ENCODE measurements around the gene IQSEC1.

Gene IQSEC1

DNA sequence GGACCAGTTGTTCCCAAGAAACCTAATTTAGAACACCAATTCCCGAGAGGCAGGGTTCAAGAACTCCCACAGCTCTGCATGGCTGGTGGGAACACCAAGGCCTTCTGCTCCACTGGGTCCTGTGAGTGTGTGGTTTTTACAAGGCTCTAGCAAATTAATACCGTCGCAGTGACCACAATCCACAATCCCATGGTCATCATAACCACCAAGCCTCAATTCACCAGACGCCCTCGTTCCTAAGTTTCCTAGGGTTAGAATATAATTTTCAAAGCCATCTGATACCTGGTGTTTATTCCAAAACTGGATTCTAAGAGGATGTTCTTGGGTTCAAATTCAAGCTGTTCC lies 116.9 kb downstream of the IQSEC1 start:
- TF ChIP-seq, protein P1, sequence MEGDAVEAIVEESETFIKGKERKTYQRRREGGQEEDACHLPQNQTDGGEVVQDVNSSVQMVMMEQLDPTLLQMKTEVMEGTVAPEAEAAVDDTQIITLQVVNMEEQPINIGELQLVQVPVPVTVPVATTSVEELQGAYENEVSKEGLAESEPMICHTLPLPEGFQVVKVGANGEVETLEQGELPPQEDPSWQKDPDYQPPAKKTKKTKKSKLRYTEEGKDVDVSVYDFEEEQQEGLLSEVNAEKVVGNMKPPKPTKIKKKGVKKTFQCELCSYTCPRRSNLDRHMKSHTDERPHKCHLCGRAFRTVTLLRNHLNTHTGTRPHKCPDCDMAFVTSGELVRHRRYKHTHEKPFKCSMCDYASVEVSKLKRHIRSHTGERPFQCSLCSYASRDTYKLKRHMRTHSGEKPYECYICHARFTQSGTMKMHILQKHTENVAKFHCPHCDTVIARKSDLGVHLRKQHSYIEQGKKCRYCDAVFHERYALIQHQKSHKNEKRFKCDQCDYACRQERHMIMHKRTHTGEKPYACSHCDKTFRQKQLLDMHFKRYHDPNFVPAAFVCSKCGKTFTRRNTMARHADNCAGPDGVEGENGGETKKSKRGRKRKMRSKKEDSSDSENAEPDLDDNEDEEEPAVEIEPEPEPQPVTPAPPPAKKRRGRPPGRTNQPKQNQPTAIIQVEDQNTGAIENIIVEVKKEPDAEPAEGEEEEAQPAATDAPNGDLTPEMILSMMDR (conservative IDR thresholded peaks at IDR 0.05; ENCODE audit: control insufficient read depth, insufficient read depth, low read depth, low read length): no peak
- DNase-seq (ENCODE audit: low read depth): no peak
- no peak overlapping the region for H3K4me3 ChIP-seq (ENCODE audit: control insufficient read depth, low read depth, low read length)

DNA sequence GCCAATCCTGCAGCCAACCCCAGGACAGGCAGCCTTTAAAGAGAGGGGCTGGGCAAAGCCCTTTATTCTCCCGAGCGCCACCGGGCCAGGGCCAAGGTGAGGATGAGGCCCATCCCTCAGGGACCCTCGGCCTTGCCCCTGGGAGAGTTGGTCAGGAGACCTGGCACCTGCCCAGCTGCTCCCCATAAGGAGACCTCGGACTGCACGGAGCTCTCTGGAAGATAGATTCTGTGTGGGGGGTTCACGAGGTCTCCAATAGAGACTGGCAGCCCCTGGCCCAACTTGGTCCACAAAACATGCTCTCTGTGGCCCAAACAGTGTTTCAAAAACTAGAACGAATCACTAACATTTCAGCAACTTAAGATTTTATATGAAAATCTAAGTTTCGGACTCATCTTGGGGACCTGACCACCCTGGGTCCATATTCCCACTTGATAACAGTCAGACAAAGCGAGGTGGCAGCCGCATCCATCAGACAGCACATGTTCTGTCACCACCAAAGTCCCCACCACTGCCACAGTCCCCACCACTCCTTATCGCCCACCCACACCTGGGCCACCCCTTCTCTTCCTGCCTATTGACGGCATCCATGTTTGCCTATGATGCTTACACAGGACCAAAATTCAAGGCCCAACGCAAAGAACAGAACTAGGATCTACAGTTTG lies 117.4 kb downstream of the IQSEC1 start:
- H3K4me3 ChIP-seq (ENCODE audit: control insufficient read depth, low read depth, low read length): no peak overlapping the region
- TF ChIP-seq, protein P1 (conservative IDR thresholded peaks at IDR 0.05; ENCODE audit: control insufficient read depth, insufficient read depth, low read depth, low read length): no peak
- DNase-seq (ENCODE audit: low read depth): no peak

DNA sequence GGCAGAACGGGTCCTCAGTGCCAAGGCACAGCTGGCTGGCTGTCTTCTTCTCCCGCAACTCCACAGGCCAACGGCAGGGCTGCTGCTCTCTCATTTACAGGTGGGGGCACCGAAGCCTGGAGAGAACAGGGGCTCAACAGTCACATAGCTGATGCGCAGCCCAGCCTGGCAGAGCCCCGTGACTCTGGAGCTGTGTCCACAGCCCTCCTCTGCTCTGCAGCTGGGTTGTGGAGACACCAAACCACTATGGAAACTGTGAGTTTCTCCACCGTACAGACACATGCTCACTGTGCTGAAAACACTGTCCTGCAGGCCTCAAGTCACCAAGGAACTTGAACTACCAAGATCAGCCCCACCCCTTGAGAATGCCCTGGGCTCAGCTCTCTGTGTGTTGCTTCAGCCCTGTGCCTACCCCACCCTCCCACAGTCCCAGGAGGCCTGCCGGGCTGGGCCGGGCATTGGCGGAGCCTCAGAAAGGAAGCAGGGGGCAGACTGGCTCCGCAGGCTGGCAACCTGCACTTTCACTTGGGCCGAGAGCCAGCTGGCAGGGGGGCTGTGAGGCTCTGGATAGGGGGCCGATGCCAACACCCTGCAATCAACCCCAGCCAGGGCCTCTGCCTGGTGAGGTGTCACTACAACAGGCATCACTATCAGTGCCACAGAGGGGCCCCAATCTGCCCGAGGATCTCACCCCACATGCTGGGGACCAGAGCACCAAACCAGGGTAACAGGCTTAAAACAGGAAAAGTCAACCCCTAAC lies 118.2 kb downstream of the IQSEC1 start:
- TF ChIP-seq, protein P1 (conservative IDR thresholded peaks at IDR 0.05; ENCODE audit: control insufficient read depth, insufficient read depth, low read depth, low read length): no peak
- no peak overlapping the region for H3K4me3 ChIP-seq (ENCODE audit: control insufficient read depth, low read depth, low read length)
- DNase-seq (ENCODE audit: low read depth): no peak

DNA sequence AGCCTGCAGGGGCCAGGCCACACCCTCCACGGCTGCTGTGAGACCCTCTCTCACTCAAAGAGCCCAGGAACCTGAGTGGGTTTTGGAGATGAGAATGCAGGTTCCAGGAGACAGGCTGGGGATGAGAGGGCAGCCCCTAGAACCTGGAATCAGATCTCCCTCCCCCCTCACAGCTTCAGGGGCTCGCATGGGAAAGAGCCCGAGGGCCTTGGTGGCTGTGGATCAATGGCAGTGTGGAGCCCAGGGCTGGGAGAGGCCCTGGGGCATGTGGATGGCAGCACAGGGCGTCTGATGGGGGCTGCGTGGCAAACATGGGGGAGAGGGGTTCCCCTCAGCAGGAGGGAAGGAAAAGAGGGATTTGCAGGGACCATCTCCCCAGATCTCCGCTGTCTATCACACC lies 119.0 kb downstream of the IQSEC1 start:
- TF ChIP-seq, protein P1 (conservative IDR thresholded peaks at IDR 0.05; ENCODE audit: control insufficient read depth, insufficient read depth, low read depth, low read length): no peak
- no peak overlapping the region for H3K4me3 ChIP-seq (ENCODE audit: control insufficient read depth, low read depth, low read length)
- no peak for DNase-seq (ENCODE audit: low read depth)

DNA sequence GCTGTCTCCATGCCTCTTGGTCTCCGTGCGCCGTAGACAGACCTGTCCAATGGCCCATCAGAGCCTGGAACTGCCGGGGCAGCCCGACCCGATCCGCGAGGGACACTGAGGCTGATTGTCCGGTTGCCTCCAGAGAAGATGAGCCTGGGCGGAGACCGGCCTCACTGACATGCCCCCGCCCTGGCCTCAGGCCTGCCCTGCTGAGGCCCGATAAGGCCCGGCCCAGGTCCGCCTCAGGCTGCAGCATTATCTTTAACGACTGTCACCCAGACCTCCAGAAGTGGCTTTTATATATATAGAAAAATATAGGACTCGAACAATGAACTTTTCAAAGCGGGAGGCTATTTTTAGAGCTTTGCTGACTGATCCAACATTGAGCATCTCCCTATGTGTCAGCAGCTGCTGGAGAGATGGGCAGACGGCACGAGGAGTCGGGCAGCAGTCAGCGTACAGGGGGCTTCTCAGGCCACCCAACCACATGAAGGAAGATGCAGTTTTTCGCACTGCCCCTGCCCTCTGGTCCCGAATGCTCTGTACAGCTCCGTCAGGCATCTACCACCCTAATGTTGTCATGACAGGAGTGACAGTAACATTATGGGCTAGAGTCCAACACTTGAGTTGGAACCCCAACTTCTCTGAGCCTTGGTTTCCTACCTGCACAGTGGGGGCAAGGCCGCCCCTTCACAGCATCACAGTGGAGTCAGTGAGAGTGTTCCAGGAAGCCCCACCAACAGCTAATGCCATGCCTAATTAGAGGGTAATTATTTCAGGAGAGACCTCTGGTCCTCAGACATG lies 119.8 kb downstream of the IQSEC1 start:
- DNase-seq (ENCODE audit: low read depth): no peak
- TF ChIP-seq, protein P1 (conservative IDR thresholded peaks at IDR 0.05; ENCODE audit: control insufficient read depth, insufficient read depth, low read depth, low read length): no peak
- no peak overlapping the region for H3K4me3 ChIP-seq (ENCODE audit: control insufficient read depth, low read depth, low read length)

DNA sequence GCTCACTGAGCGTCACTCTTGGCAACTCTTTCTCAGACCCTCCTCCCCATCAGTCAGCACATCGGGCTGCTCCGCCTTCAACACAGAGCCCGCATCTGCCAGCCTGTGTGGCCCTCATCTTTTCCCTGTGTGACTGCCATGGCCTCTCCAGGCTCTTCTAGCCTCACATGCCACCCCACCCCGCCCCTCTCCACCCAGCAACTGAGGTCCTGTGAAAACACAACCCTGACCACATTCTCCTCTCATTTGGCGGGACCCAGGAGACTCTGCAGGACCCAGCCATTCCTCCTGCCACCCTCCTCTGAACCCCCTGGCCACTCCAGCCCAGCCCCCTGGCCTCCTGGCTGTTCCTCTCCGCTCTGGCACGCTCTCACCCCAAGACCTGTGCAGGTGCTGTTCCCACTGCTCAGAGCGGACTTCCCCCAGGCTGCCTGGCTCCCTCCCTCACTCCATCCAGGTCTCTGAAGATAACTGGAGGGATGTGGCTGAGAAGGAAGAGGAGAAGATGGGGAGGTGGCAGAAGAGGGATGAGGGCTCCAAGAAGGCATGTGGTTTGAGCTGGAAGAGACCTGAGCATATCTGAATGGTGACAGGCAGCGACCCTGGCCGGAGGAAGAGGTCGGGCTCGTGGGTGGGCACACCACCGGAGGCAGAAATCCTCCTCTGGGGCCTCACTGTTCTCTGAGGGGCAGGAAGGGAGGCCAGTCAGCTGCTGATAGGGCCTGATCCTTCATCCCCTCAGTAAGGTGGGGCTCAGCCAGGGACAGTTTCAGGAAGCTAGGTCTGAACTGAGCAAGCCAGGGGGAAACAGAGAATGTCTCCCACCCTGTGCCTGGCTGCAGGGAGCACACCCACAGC lies 120.7 kb downstream of the IQSEC1 start:
- TF ChIP-seq, protein P1 (conservative IDR thresholded peaks at IDR 0.05; ENCODE audit: control insufficient read depth, insufficient read depth, low read depth, low read length): no peak
- DNase-seq (ENCODE audit: low read depth): no peak

More for the DNA sequence above, 120.7 kb downstream of the IQSEC1 start:
- H3K4me3 ChIP-seq (ENCODE audit: control insufficient read depth, low read depth, low read length): no peak overlapping the region

Measured in fibroblast of mammary gland (primary cell).